Stimulated activated CD8-positive, alpha-beta memory T cell treated with anti-CD3 and anti-CD28 coated beads, Interleukin-4, amount 100 ng/mL, for 24 hours (primary cell): Measurements from ENCODE around the gene MPPED2.

Source experiments
- DNase-seq: peaks from one replicate; pipeline ENCODE4 v3.0.0-alpha.2; 2020; ENCODE audit warnings: low read depth

Gene MPPED2

GRCh38 chr11:30360741-30361140 is 225.4 kb downstream of the MPPED2 start:
- no peak for DNase-seq
